ENCODE measurements around the gene NRCAM. TPM values are rescaled to one million over a fixed set of nuclear protein-coding genes. Genes with fewer than 3 reads are reported as not detected.

NRCAM gene
- total RNA-seq, 1 experiment from 2014 or later = 1.1 TPM

DNA sequence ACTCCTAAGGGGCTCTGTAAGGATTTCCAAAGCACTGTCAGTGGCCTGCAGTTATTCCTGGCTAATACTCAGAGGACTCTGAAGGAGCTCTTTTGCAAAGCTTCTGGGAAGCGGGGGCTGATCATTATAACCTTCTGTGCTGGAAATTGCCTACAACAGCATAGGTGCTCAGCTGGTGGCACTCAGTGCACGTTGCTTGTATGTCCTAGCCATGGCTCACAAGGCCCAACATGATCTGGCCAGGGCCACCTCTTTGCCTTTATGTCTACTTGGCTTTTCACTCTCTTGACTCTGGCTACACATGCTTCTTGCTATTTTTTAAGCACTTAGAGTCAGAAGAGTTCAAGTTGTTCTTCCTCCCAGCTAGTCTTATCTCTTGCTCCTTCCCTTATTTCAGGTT lies 343.6 kb downstream of the NRCAM start:
- no peaks in the 10 kb centered on the region for H3K9me3 Mint-ChIP-seq (ENCODE audit: unreplicated experiment)
- H3K27ac Mint-ChIP-seq (ENCODE audit: low read depth, unreplicated experiment) = no peak overlapping the region
- H3K36me3 Mint-ChIP-seq (ENCODE audit: insufficient read depth, unreplicated experiment) = no peaks in the 10 kb centered on the region
- TF ChIP-seq, protein P1, sequence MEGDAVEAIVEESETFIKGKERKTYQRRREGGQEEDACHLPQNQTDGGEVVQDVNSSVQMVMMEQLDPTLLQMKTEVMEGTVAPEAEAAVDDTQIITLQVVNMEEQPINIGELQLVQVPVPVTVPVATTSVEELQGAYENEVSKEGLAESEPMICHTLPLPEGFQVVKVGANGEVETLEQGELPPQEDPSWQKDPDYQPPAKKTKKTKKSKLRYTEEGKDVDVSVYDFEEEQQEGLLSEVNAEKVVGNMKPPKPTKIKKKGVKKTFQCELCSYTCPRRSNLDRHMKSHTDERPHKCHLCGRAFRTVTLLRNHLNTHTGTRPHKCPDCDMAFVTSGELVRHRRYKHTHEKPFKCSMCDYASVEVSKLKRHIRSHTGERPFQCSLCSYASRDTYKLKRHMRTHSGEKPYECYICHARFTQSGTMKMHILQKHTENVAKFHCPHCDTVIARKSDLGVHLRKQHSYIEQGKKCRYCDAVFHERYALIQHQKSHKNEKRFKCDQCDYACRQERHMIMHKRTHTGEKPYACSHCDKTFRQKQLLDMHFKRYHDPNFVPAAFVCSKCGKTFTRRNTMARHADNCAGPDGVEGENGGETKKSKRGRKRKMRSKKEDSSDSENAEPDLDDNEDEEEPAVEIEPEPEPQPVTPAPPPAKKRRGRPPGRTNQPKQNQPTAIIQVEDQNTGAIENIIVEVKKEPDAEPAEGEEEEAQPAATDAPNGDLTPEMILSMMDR (IDR thresholded peaks at IDR 0.05; ENCODE audit: unreplicated experiment) = no peak
- no TSS peak for BruUV-seq (replicated peaks)
- no peak for DNase-seq (ENCODE audit: unreplicated experiment)
- no peak overlapping the region for H3K4me3 Mint-ChIP-seq (ENCODE audit: unreplicated experiment)
- ChIA-PET CTCF (interaction anchor here (0.6 to 2.7 kb wide), 11 partner anchors 8 to 1022 kb away, joined by 3 to 55 read pairs (median 6); partner anchors contain the start of gene LAMB4), POLR2A (interaction anchor here (0.7 to 2.6 kb wide), 2 partner anchors 12 to 34 kb away, joined by 3 to 12 read pairs; no protein-coding TSS in a partner anchor)
- intact Hi-C loops (cut with micrococcal nuclease) = no loop called here
- no peaks in the 10 kb centered on the region for H3K27me3 Mint-ChIP-seq (ENCODE audit: insufficient read depth, unreplicated experiment)
- H3K4me1 Mint-ChIP-seq (ENCODE audit: insufficient read depth, unreplicated experiment) = no peaks in the 10 kb centered on the region

DNA sequence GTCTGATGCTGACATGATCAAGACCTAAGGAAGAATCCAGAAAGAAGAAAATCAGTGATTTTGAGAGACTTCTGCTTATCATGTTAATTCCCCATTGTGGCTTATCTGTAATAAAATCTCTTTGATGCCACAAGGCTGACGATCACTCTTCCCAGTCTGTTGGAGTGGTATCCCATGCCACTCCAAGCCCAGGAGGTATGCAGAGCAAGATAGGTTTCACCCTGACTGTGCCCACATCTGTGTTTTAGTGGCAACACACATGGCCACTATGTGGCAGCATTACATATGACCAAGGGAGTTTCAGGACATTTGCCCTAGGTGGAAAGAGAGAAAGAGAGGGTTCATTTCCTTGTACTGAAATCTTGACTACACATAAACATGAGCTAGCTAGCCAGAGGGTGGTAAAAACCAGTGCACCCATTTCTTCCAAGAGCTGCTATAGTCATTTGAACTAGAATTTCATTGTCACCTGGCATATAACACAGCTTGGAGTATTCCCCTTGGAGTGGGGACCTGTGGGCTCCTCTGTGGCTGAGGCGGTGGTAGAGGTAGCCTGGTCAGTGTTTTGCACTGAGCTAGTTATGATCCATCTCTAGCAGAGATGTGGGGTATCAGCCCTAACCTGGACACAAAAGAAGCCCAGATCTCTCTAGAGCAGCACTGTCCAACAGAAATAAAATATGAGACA lies 346.9 kb downstream of the NRCAM start:
- Mint-ChIP-seq H3K27me3 (ENCODE audit: insufficient read depth, unreplicated experiment) (no peaks in the 10 kb centered on the region), H3K4me1 (ENCODE audit: insufficient read depth, unreplicated experiment) (no peaks in the 10 kb centered on the region), H3K4me3 (ENCODE audit: unreplicated experiment) (no peak overlapping the region), H3K36me3 (ENCODE audit: insufficient read depth, unreplicated experiment) (no peaks in the 10 kb centered on the region), H3K27ac (ENCODE audit: low read depth, unreplicated experiment) (no peak overlapping the region), H3K9me3 (ENCODE audit: unreplicated experiment) (no peaks in the 10 kb centered on the region)
- TF ChIP-seq, protein P1 (IDR thresholded peaks at IDR 0.05; ENCODE audit: unreplicated experiment) = peak; percentile 21
- DNase-seq (ENCODE audit: unreplicated experiment) = peak; percentile 57
- CTCF ChIA-PET = interaction anchor here (0.6 to 5.3 kb wide), 29 partner anchors 9 to 387 kb away, joined by 3 to 79 read pairs (median 5); partner anchors contain the start of gene LAMB4
- POLR2A ChIA-PET = interaction anchor here (0.6 to 1.2 kb wide), 3 partner anchors 11 to 119 kb away, joined by 3 to 4 read pairs (median 3); no protein-coding TSS in a partner anchor
- intact Hi-C loops (cut with micrococcal nuclease) = loop anchor here (1.0 kb wide), 1 partner anchor 37 kb away; no protein-coding TSS in a partner anchor
- BruUV-seq (replicated peaks) = no TSS peak

DNA sequence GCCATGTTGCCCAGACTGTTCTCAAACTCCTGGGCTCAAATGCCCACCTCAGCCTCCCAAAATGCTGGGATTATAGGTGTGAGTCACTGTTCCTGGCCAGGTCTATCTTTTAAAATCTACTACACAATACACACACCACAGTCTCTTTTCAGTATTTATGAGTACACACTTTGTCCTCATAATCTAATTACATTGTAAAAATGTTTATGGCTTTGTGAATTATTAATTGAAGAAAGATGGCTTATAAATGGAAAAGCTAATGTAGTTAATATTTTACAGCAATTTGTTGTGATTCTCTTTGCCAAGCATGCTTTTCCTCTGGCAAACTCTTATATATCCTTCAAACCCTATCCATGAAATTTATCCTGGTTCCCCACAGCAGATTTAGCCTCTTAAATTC lies 348.1 kb downstream of the NRCAM start:
- no peaks in the 10 kb centered on the region for H3K27me3 Mint-ChIP-seq (ENCODE audit: insufficient read depth, unreplicated experiment)
- TF ChIP-seq, protein P1 (IDR thresholded peaks at IDR 0.05; ENCODE audit: unreplicated experiment) = no peak
- BruUV-seq (replicated peaks) = no TSS peak
- no peak overlapping the region for H3K27ac Mint-ChIP-seq (ENCODE audit: low read depth, unreplicated experiment)
- H3K9me3 Mint-ChIP-seq (ENCODE audit: unreplicated experiment) = no peaks in the 10 kb centered on the region
- no peaks in the 10 kb centered on the region for H3K36me3 Mint-ChIP-seq (ENCODE audit: insufficient read depth, unreplicated experiment)
- ChIA-PET CTCF (interaction anchor here (0.9 to 5.3 kb wide), 4 partner anchors 8 to 94 kb away, joined by 3 to 79 read pairs (median 4); no protein-coding TSS in a partner anchor), POLR2A (interaction anchor here (0.8 kb wide), 1 partner anchor 1026 kb away, joined by 3 read pairs; no protein-coding TSS in a partner anchor)
- DNase-seq (ENCODE audit: unreplicated experiment) = no peak
- intact Hi-C loops (cut with micrococcal nuclease) = no loop called here
- H3K4me1 Mint-ChIP-seq (ENCODE audit: insufficient read depth, unreplicated experiment) = no peaks in the 10 kb centered on the region
- H3K4me3 Mint-ChIP-seq (ENCODE audit: unreplicated experiment) = no peak overlapping the region

DNA sequence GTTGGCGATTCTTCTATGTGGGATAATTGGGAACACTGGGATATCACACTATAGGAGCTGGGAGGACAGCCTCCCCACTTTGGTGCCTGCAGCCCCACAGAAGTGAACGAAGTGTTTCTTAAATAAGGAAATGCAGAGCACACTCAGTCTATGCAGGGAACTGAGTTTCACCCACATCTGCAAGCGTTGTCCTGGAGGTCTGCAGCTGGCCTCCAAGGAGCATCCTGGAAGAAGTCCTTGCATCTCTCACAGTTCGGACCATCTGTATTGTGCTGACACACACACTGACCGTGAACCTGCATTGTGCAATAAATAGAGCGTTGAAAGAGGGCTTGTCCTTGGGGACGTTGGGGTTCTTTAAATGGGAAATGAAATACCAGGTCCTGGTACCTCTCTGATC lies 351.9 kb downstream of the NRCAM start:
- ChIA-PET CTCF (interaction anchor here (0.7 to 2.7 kb wide), 5 partner anchors 9 to 42 kb away, joined by 3 to 13 read pairs (median 3); no protein-coding TSS in a partner anchor), POLR2A (interaction anchor here (0.8 kb wide), 1 partner anchor 41 kb away, joined by 5 read pairs; no protein-coding TSS in a partner anchor)
- TF ChIP-seq, protein P1 (IDR thresholded peaks at IDR 0.05; ENCODE audit: unreplicated experiment) = no peak
- Mint-ChIP-seq H3K4me3 (ENCODE audit: unreplicated experiment) (no peak overlapping the region), H3K9me3 (ENCODE audit: unreplicated experiment) (no peaks in the 10 kb centered on the region), H3K4me1 (ENCODE audit: insufficient read depth, unreplicated experiment) (no peaks in the 10 kb centered on the region), H3K27ac (ENCODE audit: low read depth, unreplicated experiment) (no peak overlapping the region), H3K27me3 (ENCODE audit: insufficient read depth, unreplicated experiment) (peaks cover 6% of the 10 kb centered on the region), H3K36me3 (ENCODE audit: insufficient read depth, unreplicated experiment) (no peaks in the 10 kb centered on the region)
- DNase-seq (ENCODE audit: unreplicated experiment) = no peak
- no TSS peak for BruUV-seq (replicated peaks)
- intact Hi-C loops (cut with micrococcal nuclease) = no loop called here

Measured in MCF 10A (cell line).